Measurements from ENCODE around the gene BACH1. TPM values are rescaled to one million over a fixed set of nuclear protein-coding genes. Genes with fewer than 3 reads are reported as not detected.
"Not testable (repeated sequence)": the region's sequence is repeated elsewhere in the genome, so short reads cannot be mapped to it uniquely, and the experiment has no call there.

Gene BACH1
- total RNA-seq (2014; rRNA removed; shearing (Covaris generic); ENCODE audit: low replicate concordance): 30.7 and 42.0 TPM in 2 replicates

DNA sequence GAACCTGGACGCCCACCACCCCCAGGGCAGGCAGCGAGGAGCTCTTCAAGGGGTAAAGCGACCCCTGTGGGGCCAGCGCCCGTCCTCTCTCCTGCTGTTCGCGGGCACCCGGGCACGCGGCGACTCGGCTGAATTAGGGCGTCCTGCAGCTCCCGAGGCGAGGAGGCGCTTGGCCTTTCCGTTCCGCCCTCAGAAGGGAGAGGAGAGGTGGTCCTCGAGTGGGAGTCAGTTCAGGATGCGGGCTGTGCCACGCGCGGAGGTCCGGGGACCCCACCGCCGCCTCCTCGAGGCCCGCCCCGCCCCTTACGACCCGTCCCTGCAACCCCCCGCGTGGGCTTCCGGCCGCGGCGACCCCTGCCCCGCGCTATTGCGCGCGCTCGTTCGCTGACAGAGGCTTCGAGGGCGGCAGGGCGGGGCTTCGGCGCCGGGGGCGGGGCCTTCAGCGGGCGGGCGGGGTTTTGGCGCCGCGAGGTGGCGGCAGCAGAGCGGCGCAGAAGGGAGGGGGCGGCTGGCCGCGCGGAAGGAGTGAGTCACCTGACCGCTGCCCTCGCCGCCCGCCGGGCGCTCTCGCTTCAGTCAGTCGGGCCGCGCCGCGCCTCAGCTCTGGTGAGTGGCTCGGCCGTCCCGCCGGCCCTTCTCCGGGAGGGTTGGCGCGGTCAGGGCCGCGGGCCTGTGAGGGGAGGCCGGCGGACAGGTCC lies at the start of gene BACH1:
Gene BACH1 (plus strand): TSS at position 575 of the 698 bp plus-strand sequence. CDS start 22,359 bp downstream, outside the sequence.
- H3K27me3 ChIP-seq (ENCODE audit: low read length): no peaks in the 10 kb centered on the region
- H3K36me3 ChIP-seq (ENCODE audit: insufficient read depth, low read length): no peaks in the 10 kb centered on the region
- H3K4me2 ChIP-seq (ENCODE audit: low read depth, low read length, poor library complexity, severe bottlenecking): peak within 1 kb of the TSS; percentile 99
- H4K20me1 ChIP-seq (ENCODE audit: insufficient read depth, low read depth, low read length): peaks cover 15% of the 10 kb centered on the region
- H3K4me3 ChIP-seq (ENCODE audit: low read length): peak within 1 kb of the TSS; percentile 83
- H3K4me1 ChIP-seq (ENCODE audit: low read length): peaks cover 59% of the 10 kb centered on the region
- peak; percentile 94 for DNase-seq
- peak within 1 kb of the TSS; percentile 62 for H3K27ac ChIP-seq (ENCODE audit: low read length)
- no peaks in the 10 kb centered on the region for H3K9me3 ChIP-seq (ENCODE audit: low read length)
- peak within 1 kb of the TSS; percentile 34; the same call in 1 of the 2 replicates for H2AFZ ChIP-seq (ENCODE audit: low read length)
- H3K9ac ChIP-seq (ENCODE audit: low read length): peak within 1 kb of the TSS; percentile 79
- H3K79me2 ChIP-seq (ENCODE audit: low read length): peaks cover 44% of the 10 kb centered on the region
- H3K9me2 ChIP-seq (replicated peaks; ENCODE audit: insufficient read depth, low read length): no peaks in the 10 kb centered on the region

DNA sequence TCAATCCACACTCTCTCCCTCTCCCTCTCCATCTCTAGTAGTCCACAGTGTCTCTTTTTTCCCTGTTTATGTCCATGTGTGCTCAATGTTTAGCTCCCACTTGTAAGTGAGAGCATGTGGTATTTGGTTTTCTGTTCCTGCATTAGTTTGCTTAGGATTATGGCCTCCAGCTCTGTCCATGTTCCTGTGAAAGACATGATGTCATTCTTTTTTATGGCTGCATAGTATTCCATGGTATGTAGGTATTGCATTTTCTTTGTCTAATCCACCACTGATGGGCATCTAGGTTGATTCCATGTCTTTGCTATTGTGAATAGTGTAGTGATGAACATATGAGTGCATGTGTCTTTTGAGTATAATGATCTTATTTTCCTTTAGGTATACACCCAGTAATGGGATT lies 49.4 kb upstream of the BACH1 start:
- H3K9me3 ChIP-seq (ENCODE audit: low read length); H3K27me3 ChIP-seq (ENCODE audit: low read length); H3K79me2 ChIP-seq (ENCODE audit: low read length); H2AFZ ChIP-seq (ENCODE audit: low read length); H3K27ac ChIP-seq (ENCODE audit: low read length); H3K9ac ChIP-seq (ENCODE audit: low read length); H3K4me1 ChIP-seq (ENCODE audit: low read length); H3K36me3 ChIP-seq (ENCODE audit: insufficient read depth, low read length); H3K4me3 ChIP-seq (ENCODE audit: low read length); H3K9me2 ChIP-seq (replicated peaks; ENCODE audit: insufficient read depth, low read length); H4K20me1 ChIP-seq (ENCODE audit: insufficient read depth, low read depth, low read length); H3K4me2 ChIP-seq (ENCODE audit: low read depth, low read length, poor library complexity, severe bottlenecking); DNase-seq: not testable (repeated sequence)

DNA sequence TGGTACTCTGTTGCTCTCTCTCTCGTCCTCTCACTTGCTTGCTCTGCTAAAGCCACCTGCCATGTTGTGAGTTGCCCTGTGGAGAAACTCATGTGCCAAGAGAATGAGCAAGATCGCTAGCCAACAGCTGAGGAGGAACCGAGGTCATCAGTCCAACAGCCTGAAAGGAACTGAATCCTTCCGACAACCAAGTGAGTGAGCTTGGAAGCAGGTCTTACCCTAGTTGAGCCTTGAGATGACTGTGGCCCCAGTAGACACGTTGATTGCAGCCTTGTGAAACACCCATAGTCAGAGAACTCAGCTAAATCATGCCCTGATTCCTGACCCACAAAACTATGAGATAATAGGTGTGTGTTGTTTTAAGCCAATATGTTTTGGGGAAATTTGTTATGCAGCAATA lies 48.1 kb upstream of the BACH1 start:
- no peaks in the 10 kb centered on the region for H3K36me3 ChIP-seq (ENCODE audit: insufficient read depth, low read length)
- H2AFZ ChIP-seq (ENCODE audit: low read length): no peak overlapping the region
- no peak for DNase-seq
- no peaks in the 10 kb centered on the region for H4K20me1 ChIP-seq (ENCODE audit: insufficient read depth, low read depth, low read length)
- no peak overlapping the region for H3K4me3 ChIP-seq (ENCODE audit: low read length)
- peaks cover 9% of the 10 kb centered on the region; the same call in 1 of the 2 replicates for H3K9me3 ChIP-seq (ENCODE audit: low read length)
- no peaks in the 10 kb centered on the region for H3K79me2 ChIP-seq (ENCODE audit: low read length)
- H3K9ac ChIP-seq (ENCODE audit: low read length): no peak overlapping the region
- no peaks in the 10 kb centered on the region for H3K4me1 ChIP-seq (ENCODE audit: low read length)
- H3K4me2 ChIP-seq (ENCODE audit: low read depth, low read length, poor library complexity, severe bottlenecking): no peak overlapping the region
- H3K27ac ChIP-seq (ENCODE audit: low read length): no peak overlapping the region
- no peaks in the 10 kb centered on the region for H3K27me3 ChIP-seq (ENCODE audit: low read length)
- H3K9me2 ChIP-seq (replicated peaks; ENCODE audit: insufficient read depth, low read length): no peaks in the 10 kb centered on the region

DNA sequence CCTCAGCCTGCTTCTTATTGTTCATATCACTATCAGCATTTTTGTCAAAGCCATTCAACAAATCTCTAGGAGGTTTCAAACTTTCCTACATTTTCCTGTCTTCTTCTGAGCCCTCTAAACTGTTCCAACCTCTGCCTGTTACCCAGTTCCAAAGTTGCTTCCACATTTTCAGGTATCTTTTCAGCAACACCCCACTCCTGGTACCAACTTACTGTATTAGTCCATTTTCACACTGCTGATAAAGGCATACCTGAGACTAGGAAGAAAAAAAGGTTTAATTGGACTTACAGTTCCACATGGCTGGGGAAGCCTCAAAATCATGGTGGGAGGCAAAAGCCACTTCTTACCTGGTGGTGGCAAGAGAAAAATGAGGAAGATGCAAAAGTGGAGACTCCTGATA lies 44.9 kb upstream of the BACH1 start:
- DNase-seq; H2AFZ ChIP-seq (ENCODE audit: low read length); H3K36me3 ChIP-seq (ENCODE audit: insufficient read depth, low read length); H3K4me1 ChIP-seq (ENCODE audit: low read length); H3K9me2 ChIP-seq (replicated peaks; ENCODE audit: insufficient read depth, low read length); H3K79me2 ChIP-seq (ENCODE audit: low read length); H3K27me3 ChIP-seq (ENCODE audit: low read length); H3K4me2 ChIP-seq (ENCODE audit: low read depth, low read length, poor library complexity, severe bottlenecking); H3K9ac ChIP-seq (ENCODE audit: low read length); H3K27ac ChIP-seq (ENCODE audit: low read length); H3K4me3 ChIP-seq (ENCODE audit: low read length); H3K9me3 ChIP-seq (ENCODE audit: low read length); H4K20me1 ChIP-seq (ENCODE audit: insufficient read depth, low read depth, low read length): not testable (repeated sequence)

DNA sequence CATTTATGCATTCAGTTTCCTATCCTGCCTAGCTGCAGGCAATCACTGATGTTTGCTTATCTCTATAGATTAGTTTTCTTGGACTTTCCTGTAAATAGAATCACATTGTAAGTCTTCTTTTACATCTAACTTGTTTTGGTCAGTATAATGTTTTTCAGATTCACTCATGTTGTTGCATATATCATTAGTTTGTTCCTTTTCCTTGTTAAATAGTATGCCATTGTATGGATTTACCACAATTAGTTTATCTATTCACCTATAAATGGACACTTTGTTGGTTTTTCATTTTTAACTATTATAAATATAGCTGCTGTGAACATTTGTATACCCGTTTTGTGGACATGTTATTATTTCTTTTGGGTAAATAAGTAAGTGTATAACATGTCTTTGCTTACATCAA lies 44.2 kb upstream of the BACH1 start:
- H3K27me3 ChIP-seq (ENCODE audit: low read length): no peaks in the 10 kb centered on the region
- no peaks in the 10 kb centered on the region for H3K79me2 ChIP-seq (ENCODE audit: low read length)
- H3K36me3 ChIP-seq (ENCODE audit: insufficient read depth, low read length): no peaks in the 10 kb centered on the region
- no peak overlapping the region for H3K4me3 ChIP-seq (ENCODE audit: low read length)
- no peaks in the 10 kb centered on the region for H3K4me1 ChIP-seq (ENCODE audit: low read length)
- H2AFZ ChIP-seq (ENCODE audit: low read length): no peak overlapping the region
- H3K27ac ChIP-seq (ENCODE audit: low read length): no peak overlapping the region
- H4K20me1 ChIP-seq (ENCODE audit: insufficient read depth, low read depth, low read length): no peaks in the 10 kb centered on the region
- no peak for DNase-seq
- H3K9ac ChIP-seq (ENCODE audit: low read length): no peak overlapping the region
- no peaks in the 10 kb centered on the region for H3K9me2 ChIP-seq (replicated peaks; ENCODE audit: insufficient read depth, low read length)
- H3K9me3 ChIP-seq (ENCODE audit: low read length): peaks cover 6% of the 10 kb centered on the region; the same call in 1 of the 2 replicates
- H3K4me2 ChIP-seq (ENCODE audit: low read depth, low read length, poor library complexity, severe bottlenecking): no peak overlapping the region

DNA sequence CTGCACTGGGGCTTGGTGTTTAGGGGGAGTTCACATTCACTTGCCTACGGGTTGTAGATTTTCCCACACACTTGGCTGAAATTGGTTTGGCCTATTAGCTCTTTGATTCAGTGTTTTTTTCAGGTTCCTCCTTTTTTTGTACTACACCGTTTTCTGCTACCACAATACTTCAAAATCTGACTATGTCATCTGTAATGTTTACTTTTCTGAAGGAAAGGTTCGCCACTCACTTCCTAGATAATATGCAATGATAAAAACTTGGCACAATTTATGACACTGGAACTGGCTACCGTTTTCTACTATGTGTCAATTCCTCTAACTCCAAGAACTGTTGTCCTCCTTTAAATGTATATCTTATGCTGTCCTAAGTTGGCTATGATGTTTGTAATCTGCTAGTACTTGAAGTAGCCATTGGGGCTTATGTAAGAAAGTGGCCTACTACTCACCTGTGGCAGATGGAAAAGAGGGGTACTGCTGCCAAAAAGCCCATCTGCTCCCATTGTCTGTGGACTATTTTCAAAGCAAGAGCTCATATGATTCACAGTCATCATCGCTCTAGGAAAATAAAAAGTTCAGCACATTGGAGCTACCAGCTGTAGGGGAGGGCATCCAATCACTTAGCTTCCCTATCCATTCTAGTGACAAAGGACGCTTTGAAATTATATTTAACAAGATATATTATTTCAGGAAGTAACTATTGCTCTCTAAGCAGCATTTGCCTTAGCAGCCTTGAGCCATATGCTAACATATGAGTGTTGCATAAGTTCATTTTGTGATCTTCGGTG lies 42.4 kb upstream of the BACH1 start:
- no peak overlapping the region for H3K4me3 ChIP-seq (ENCODE audit: low read length)
- no peak for DNase-seq
- no peaks in the 10 kb centered on the region for H3K36me3 ChIP-seq (ENCODE audit: insufficient read depth, low read length)
- H3K4me2 ChIP-seq (ENCODE audit: low read depth, low read length, poor library complexity, severe bottlenecking): no peak overlapping the region
- no peaks in the 10 kb centered on the region for H3K79me2 ChIP-seq (ENCODE audit: low read length)
- no peak overlapping the region for H3K27ac ChIP-seq (ENCODE audit: low read length)
- no peaks in the 10 kb centered on the region for H4K20me1 ChIP-seq (ENCODE audit: insufficient read depth, low read depth, low read length)
- peaks cover 6% of the 10 kb centered on the region; the same call in 1 of the 2 replicates for H3K9me3 ChIP-seq (ENCODE audit: low read length)
- no peak overlapping the region for H2AFZ ChIP-seq (ENCODE audit: low read length)
- H3K9ac ChIP-seq (ENCODE audit: low read length): no peak overlapping the region
- H3K27me3 ChIP-seq (ENCODE audit: low read length): no peaks in the 10 kb centered on the region
- H3K9me2 ChIP-seq (replicated peaks; ENCODE audit: insufficient read depth, low read length): no peaks in the 10 kb centered on the region
- H3K4me1 ChIP-seq (ENCODE audit: low read length): no peaks in the 10 kb centered on the region

DNA sequence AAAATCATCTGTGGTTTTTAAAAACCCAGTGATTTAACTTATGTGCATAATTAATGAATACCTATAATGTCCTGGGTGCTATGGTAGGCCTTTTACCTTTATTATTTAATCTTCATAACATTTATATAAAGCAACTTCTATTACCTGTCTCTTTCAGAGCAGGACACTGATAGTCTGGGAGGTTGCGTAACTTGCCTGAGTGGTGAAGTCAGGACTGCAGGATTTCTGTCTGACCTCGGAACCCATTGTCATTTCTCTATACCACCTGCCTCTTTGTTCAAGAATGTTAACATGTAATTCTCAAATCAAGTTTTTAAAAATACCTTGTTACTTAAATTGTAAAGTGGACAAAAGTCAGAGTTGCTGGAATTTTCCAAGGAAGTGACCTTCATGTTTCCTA lies 41.0 kb upstream of the BACH1 start:
- Histone ChIP-seq H3K9ac (ENCODE audit: low read length) (no peak overlapping the region), H3K27me3 (ENCODE audit: low read length) (no peaks in the 10 kb centered on the region)

DNA sequence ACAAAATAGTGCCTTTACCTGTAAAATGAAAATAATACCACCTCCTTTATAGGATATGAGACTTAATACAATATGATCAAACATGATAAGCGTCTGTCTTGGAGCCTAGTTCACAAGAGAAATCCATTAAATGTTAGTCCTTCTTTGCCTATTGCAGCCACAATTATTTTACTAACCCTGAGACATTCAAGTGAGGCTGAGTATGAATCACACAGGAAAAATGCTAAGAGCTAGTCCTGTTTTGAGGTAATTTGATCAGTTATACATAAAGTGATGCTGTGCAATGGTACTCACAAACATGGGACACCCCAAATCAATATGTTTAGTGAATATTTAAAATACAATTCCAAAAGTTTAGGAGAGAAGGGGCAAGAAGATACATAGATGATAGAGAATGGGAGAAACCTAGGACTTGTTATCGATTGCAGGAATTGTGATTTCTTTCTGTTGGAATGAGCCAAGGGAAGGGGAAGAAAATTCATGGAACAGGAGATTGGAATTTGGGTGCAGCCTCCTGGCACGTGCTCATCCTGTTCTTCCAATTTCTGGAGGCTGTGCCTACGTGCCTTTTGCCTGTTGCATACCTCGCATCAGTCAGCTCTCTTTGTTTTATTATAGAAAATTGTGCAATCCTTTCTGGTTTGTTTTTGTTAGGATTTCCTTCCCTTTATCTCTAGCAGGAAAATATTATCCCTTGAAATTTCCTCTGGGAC lies 39.9 kb upstream of the BACH1 start:
- DNase-seq: no peak
- H3K4me3 ChIP-seq (ENCODE audit: low read length): no peak overlapping the region
- H4K20me1 ChIP-seq (ENCODE audit: insufficient read depth, low read depth, low read length): no peaks in the 10 kb centered on the region
- H3K79me2 ChIP-seq (ENCODE audit: low read length): no peaks in the 10 kb centered on the region
- H3K9me2 ChIP-seq (replicated peaks; ENCODE audit: insufficient read depth, low read length): no peaks in the 10 kb centered on the region
- H3K27me3 ChIP-seq (ENCODE audit: low read length): 0 out of 2 replicates have a peak, but pooled peaks cover 3% of the 10 kb centered on the region
- no peaks in the 10 kb centered on the region for H3K4me1 ChIP-seq (ENCODE audit: low read length)
- no peak overlapping the region for H3K4me2 ChIP-seq (ENCODE audit: low read depth, low read length, poor library complexity, severe bottlenecking)
- no peak overlapping the region for H2AFZ ChIP-seq (ENCODE audit: low read length)
- H3K9me3 ChIP-seq (ENCODE audit: low read length): peaks cover 6% of the 10 kb centered on the region; the same call in 1 of the 2 replicates
- H3K9ac ChIP-seq (ENCODE audit: low read length): no peak overlapping the region
- H3K27ac ChIP-seq (ENCODE audit: low read length): no peak overlapping the region
- no peaks in the 10 kb centered on the region for H3K36me3 ChIP-seq (ENCODE audit: insufficient read depth, low read length)

More for the DNA sequence above, 41.0 kb upstream of the BACH1 start:
- H4K20me1 ChIP-seq (ENCODE audit: insufficient read depth, low read depth, low read length): no peaks in the 10 kb centered on the region
- no peak overlapping the region for H2AFZ ChIP-seq (ENCODE audit: low read length)
- no peak for DNase-seq
- no peak overlapping the region for H3K27ac ChIP-seq (ENCODE audit: low read length)
- no peaks in the 10 kb centered on the region for H3K36me3 ChIP-seq (ENCODE audit: insufficient read depth, low read length)
- no peaks in the 10 kb centered on the region for H3K4me1 ChIP-seq (ENCODE audit: low read length)
- H3K9me2 ChIP-seq (replicated peaks; ENCODE audit: insufficient read depth, low read length): no peaks in the 10 kb centered on the region
- H3K4me2 ChIP-seq (ENCODE audit: low read depth, low read length, poor library complexity, severe bottlenecking): no peak overlapping the region
- no peak overlapping the region for H3K4me3 ChIP-seq (ENCODE audit: low read length)
- peaks cover 6% of the 10 kb centered on the region; the same call in 1 of the 2 replicates for H3K9me3 ChIP-seq (ENCODE audit: low read length)
- H3K79me2 ChIP-seq (ENCODE audit: low read length): no peaks in the 10 kb centered on the region

Data from Karpas-422 (cell line).